ENCODE data around the gene FAM184A.

The FAM184A gene

DNA sequence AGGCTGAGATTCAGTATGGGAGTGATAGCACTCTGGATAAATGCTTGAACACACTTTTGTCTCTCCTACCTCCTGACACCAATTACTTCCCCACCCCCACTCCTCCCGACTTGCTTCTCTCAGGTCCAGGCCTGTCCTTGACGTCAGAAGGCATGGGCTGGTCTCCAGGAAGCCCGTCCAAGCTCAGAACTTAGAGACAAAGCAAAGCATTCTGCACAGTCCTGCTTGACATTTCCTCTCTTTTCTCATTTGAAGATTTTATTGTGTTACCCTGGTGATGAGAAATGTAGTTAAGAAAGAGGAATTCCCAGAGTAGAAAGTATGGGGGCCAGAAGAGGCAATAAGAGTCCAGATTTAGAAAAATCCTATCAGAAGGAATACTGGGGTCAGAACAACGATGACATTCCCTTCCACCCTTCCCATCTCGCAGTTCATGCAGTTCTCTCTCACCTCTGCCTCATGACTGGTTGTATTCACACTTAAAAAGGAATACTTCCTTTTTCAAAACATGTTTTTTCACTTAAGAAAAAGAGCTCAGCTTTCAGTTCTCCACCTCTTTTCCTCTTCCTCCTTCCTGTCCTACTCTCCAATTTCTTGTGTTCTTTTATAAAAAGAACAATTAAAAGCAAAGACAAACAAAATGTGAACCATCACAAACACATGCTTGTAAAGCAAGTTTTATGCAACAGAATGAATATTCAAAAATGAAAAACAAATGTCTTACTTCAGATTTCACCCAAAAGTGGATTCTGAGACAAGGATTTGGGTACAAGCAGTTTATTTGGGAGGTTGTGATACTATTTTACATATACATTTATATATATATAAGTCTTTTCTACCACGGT, 18.5 kb upstream of the FAM184A start:
- DNase-seq: no peak

DNA sequence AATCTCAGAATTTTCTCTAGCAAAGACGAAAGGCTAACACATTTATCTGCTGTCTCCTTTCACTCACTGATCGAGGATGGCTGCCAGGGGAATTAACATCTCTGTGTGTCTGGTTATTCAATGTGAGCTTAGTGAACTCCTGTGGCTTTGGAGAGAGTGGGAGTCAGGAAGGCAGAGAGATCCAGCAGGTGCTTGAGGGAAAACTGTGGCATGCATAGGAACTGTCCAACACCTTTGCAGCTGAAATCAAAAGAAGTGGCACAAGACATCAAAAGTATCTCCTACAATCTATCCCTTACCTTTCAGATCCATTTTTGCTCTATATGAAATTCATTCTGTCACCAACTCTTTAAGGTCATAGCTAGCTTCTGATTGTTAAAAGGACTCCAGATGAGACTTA, 11.8 kb upstream of the FAM184A start:
- DNase-seq: no peak

DNA sequence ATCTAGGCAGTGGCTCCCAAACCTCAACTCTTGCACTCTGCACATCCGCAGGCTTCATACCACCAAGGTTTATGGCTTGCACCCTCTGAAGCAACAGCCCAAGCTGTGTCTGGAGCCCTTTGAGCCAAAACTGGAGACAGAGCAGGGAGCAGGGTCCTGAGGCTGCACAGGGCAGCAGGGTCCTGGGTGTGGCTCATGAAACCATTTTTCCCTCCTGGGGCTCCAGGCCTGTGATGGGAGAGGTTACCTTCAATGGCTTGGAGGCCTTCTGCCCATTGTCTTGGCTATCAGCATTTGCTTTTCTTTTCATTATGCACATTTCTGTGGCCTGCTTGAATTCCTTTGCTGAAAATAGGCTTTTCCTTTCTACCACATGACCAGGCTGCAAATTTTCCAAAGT, 6.3 kb upstream of the FAM184A start:
- no peak for DNase-seq

DNA sequence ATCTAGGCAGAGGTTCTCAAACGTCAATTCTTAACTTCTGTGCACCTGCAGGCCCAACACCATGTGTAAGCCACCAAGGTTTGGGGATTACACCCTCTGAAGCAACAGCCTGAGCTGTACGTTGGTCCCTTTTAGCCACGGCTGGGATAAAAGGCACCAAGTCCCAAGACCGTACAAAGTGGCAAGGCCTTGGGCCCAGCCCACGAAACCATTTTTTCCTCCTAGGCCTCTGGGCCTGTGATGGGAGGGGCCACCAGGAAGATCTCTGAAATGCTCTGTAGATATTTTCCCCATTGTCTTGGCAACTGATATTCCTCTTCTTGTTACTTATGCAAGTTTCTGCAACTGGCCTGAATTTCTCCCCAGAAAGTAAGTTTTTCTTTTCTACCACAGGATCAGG, 4.5 kb upstream of the FAM184A start:
- DNase-seq: no peak

DNA sequence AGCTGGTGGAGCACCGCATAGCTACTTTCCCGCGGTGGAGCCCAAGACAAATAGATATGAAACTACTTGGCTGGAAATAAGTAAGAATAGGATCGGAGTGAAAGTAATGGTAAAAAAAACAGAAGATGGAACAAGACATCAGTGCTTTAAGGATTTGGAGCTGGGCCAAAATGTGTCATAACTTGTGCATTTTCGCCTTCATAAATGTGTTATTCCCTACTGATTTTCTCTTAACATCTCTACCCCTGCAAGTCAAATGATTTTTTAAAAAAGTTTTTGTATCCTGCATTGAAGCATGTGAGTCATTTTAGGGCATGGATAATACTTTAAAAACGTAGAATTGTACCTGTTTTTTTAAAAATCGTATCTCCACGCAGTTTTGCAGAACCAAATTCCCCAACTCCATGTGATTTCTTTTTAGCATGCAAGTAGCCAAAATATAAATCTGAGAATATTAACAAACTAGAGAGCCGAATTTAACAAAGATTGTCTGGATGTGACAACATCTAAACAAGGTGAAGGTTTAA, 882 bp upstream of the FAM184A start:
- DNase-seq: peak; percentile 75

DNA sequence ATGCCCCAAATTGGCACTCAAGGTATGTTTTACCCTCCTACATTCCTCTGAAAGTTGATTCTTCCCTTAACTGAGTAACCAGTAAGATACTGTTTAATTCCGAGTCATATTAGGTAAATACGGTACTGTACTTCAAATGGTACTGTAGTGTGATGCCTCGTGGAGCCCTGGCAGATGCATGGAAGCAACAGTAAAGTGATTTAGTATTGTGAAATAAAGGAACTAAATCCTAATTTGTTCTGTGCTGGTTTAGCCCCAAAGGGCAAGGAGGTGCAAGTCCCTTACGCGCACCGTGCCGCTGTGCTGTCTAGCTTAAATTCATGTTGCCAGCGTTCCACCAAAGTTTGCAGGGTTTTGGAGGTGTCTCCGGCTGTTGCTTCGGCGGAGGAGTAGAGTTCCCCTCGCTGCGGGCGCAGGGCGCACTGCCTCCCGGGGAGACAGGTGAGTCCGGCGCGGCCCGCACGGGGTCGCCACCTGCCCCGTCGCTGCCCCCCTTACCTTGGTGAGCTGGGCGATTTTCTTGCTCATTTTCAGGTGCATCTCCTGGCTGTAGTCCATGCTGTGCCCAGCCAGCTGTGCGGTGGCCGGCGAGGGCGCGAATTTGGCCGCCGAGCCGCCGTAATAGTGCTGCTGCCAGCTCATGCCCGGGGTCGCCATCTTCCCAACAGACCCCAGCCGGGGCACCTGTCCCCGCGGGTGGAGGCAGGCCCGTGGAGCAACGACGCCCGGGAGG, 655 bp downstream of the FAM184A start:
- no peak for DNase-seq

DNA sequence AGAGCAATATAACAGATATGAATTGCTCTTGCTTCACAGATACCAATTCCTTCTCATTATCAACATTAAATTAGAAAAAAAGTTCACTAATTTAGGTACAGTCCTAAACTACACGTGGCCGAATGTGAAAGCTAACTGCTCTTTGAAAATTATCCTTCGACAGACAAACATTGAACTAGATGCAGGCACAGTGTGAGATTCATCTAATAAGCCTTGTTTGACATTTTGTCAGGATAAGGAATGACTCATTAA, 1.1 kb downstream of the FAM184A start:
- no peak for DNase-seq

DNA sequence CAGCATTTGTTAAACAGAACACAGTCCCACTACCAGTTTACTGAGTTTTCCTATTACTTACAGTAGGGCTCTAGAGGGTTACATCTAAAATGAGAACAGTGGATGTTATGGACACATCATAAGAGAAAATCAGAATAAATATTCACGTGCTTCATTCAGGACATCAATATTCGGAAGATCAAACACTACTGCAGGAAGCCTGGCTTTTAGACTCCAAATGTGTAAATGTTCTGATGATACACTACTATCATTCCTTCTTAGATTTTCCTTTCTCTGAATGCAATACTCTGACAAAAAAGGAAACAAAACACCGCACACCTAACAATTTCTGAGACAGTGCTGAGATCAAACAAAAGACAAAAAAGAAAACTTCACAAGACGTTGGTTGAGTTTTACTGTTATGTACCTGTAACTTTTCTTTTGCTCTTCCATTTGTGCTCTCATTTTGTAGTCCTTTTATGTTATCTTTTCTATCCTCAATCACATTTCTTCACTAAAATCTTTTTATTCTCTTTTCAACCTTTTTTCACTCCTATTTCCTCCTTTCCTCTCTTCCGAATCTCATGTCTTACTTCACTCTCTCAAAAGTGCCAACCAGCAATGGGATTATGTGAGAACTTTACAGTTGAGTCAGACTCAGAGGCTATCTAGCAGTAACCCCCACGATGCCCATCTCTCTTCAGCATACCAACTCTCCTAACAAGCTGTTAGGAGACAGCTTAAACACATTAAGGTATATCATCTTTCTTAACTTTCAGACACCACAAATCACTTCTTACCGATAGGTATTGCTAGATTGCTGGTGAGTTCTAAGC, 1.7 kb downstream of the FAM184A start:
- DNase-seq: no peak

DNA sequence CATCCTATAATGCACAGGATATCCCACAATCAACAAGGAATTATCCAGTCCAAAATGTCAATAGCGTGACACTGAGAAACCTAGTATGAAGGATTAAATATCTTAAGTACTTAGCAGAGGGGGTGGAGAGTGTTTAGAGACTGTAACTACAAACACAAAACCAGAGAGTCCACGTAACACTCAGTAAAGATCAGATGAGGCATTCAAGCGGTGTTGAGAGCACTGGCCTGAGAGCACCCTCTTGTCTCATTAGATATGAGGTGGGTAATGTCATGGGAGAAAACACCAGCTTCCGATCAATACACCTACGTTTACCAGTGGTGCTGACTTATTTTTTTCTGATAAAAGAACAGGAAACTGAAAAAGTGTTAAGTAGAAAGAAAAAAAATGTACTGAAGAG, 2.3 kb downstream of the FAM184A start:
- no peak for DNase-seq

DNA sequence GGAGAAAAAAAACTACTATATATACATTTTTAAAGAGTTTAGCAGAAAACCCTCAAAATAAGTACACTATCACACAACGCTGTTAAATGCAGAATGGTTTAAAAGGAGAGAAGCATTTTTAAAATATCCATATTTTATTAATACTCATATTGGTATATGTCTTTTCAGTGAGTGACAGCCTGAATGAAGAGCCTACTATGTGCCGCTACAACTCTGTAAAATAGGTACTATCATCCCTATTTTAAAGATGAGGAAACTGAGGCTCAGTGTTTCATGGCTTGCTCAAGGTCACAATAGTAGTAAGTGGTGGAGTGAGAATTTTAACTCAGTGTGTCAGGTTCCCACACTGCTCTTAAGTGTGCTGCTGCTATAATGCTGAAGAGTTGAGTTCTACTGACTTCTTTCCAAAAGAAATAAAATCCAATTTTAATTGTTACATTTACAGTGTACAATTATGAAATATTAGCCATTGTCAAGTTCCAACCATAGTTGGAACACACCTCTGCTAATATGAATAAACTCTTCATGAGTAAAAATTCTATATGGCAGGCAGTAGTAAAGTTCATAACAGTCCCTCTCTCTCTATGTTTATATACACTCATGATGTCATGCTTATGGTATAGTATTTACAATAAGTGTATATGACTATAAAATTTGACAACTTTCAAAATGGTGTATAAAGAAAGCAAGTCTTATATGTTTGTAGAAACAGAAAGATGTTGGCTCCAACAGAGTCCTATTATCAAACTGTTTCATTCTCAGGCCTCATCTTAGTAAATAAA, 3.1 kb downstream of the FAM184A start:
- no peak for DNase-seq

DNA sequence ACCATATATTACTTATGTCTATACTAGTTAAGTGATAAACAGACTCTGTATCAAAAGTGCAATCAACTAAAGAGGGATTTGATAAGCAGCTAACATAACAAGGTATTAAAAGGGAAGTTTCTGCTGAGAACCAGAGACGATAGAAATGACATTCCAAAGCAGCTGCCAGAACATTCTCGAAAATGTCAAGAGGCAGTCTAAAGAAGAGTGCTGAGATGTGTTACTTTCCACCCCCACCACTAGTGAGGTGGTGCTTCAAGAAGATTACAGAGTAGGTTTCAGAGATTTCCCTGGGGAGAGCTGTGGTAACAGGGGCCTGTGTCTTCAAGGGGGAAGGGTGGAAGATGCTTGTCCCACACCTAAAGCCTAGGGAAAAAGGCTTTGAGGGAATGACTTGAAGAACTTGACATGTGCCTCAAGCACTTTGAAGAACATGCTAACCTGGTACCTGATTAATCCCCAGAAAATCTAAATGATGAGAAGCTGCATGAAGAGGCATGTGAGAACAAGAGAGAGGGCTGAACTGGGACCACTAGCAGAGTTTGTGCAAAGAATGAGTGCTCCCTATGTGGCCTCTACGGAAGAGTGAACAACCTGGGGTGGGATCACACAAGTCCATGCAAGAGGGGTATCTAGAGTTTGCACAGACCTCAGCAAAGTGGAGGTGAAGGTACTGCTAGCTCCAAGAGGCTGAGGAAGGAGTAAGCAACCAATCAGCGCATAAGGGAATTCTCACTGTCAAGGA, 5.0 kb downstream of the FAM184A start:
- DNase-seq: no peak

DNA sequence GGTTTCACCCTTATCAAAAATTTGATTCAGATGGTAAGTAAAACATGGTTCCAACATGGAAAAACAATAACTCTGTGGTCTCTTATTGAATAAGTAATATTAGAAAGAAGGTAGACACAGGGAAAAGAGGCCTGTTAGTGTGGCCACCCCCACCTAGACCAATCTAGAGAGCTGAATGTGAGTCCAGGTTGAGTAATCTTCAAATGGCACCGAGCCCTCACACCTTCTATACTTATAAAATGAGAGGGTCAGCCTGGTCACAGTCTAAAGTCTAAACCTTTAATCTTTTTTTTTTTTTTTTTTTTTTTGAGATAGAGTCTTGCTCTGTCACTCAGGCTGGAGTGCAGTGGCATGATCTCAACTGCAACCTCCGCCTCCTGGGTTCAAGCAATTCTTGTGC, 6.9 kb downstream of the FAM184A start:
- DNase-seq: no peak

DNA sequence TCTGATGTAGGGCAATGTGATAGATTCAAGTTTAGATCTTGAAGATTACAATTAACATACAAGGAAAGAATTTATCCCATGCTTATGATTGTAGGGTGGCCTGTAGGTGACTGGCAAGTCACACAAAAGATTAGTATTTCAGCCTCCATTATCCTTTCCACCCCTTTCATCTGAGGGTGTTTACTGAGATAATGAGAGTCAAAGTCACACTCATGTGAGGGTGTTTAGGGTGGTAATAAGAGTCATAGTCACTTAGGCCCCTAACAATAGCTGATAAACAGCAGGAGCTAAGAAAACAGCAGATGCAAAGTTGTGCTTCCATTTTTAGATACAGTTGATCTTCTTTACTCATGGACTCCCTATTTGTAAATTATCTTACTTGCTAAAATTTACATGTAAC, 11.4 kb downstream of the FAM184A start:
- DNase-seq: no peak

DNA sequence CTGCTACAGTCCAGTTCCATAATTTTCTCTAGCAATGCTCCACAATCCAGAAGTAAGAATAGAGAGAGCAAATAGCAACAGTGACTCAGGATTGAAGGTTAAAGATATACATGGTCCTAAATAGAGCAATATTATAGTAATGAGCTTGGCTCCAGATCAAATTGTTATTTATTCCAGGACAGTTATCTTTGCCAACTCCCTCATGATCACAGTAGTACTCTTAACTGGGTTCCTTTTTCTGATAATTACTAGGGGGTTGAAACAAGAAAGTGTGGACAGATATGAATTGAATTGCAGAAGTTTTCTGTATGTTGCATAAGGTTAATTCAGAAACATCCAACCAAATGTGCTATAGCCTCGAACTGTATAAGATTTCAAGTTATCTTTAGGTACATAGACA, 11.9 kb downstream of the FAM184A start:
- no peak for DNase-seq

DNA sequence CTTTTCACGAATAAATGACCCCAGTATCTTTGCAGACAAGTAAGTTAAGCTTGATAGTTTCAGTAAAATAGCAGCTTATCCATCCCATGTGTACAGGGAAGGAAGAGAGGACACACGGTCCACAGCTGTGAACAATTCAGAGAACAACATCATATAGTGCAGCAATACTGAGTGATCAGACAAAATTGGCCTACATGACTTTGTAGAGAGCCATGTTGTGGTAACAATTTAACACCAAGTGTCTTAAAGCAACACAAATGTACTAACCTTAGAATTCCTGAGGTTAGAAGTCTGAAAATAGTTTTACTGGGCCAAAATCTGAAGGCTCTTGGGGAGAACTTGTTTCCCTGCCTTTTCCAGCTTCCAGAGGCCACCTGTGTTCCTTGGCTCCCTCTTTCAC, 12.5 kb downstream of the FAM184A start:
- no peak for DNase-seq

DNA sequence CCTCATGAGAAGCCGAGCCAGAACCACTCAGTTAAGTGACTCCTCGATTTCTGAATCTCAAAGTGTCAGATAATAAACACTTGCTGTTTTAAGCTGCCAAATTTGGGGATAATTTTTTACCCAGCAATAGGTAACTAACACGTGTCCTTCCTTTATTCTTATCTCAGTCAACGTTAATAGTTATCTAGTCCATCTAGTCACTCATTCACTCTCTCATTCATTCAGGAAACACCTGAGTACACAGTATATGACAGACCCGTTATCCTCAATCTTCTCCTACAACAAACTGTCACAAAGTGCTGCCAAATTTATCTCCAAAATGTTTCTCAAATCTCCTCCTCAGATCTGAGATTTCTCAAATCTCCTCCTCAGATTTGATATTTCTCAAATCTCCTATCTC, 13.1 kb downstream of the FAM184A start:
- no peak for DNase-seq

DNA sequence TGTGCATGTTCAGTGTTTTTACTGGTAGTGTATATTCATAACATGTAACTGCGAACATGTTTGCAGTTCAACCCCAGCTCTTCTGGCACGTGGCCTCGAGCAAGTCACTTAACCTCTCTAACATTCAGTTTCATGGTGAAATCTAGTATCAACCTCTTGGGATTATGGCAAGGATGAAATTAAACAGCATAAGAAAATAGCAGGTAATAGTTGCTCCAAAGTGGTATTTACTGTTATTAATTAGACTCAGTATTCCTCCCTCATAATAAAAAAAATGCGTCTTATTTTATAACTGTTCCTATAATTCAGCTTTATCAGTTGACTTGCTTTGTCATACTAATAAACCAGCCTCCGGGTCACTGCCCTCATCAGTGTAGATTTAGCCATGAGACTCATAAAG, 15.0 kb downstream of the FAM184A start:
- DNase-seq: no peak

DNA sequence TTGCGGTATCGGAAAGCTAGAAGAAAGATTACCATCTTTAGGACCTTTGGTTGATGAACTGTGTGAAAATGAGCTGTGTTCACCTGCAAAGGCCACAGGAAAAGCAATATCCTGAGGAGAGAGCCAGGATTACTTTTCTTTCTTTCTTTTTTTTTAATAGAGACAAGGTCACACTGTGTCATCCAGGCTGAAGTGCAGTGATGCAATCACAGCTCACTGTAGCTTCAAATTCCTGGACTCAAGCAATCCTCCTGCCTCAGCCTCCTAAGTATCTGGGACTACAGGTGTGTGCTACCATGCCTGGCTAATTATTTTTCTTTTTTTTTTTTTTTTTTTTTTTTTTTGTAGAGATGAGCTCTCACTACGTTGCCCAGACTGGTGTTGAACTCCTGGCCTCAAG, 17.2 kb downstream of the FAM184A start:
- no peak for DNase-seq

DNA sequence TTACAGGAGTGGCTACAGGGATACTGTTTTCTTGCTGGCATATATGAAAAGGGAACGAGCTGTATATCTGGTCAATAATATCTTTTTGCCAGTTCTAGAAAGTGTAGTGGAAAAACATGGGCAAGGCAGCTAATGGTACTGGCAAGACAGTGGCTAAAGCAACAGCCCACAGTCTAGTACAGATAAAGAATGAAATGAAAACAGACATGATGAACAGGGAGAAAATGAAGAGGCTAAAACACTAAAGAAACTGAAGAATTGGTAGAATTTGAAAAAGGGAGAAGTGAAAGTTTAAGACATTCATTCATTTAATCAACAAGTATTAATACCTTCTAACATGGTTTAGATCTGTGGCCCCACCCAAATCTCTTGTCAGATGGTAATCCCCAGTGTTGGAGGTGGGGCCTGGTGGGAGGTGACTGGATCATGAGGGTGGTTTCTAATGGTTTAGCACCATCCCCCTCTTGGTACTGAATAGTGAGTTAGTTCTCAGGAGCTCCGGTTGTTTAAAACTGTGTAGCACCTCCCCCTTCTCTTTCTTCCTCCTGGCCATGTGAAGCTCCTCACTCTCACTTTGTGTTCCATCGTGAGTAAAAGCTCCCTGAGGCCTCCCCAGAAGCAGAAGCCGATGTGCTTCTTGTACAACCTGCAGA, 18.1 kb downstream of the FAM184A start:
- DNase-seq: no peak

DNA sequence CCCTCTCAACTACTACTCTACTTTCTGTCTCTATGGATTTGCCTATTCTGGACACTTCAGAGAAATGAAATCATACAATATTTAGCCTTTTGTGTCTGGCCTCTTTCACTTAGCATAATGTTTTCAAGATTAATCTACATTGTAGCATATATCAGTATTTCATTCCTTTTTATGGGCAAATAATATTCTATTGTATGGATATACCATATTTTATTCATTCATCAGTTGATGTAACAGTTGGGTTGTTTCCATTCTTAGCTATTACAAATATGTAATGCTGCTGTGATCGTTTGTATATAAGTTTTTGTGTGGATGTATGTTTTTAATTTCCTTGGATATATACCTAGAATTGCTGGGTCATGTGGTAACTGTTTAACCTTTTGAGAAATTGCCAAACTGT, 23.4 kb downstream of the FAM184A start:
- no peak for DNase-seq

DNA sequence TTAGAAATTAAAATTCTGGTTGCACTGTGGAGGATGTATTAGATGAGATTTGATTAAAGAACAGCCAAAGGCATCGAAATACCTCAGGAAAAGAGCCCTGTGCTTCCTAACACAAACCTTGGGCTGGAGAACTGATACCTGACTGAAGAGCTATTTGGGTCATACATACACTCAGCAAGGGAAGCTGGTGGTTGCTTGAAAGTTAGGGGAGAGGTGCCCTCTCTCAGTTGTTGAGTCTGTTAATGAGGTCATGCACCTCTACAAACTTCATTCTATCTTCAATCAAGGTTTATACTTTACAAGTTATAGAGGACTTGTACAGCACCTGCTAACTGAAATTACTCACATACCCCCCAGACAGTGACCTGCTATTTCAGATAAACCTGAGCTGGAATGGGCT, 25.5 kb downstream of the FAM184A start:
- no peak for DNase-seq
